NCI-H345 treated with DMSO at 0.1 percent for 48 hours (cell line): ENCODE measurements around the gene SPINT4.
"Not testable (repeated sequence)": the region's sequence is repeated elsewhere in the genome, so short reads cannot be mapped to it uniquely, and the experiment has no call there.

Experiments
- DNase-seq: peaks from one replicate; lab custom pipeline; 2025; ENCODE audit not compliant: unreplicated experiment; lab: John Stamatoyannopoulos, UW

SPINT4 gene

DNA sequence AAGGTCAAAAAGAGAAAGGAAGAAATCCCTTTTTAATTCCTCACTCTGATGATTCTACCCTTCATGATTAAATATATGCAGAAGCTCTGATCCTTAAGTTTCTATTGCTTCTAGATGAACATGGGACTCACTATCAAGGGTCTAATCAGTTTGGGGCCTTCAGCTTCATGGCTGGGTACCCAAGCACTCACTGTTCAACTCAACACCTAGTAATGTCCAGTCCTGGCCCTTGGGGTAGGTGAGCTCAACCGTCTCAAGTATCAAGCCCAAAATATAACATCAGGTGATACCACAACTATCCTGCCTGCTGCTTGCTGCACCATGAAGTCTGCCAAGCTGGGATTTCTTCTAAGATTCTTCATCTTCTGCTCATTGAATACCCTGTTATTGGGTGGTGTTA is at the start of gene SPINT4:
Gene SPINT4 (plus strand): TSS at position 301 of the 400 bp plus-strand sequence. CDS start 21 bp downstream, at position 322.
- DNase-seq = no peak

DNA sequence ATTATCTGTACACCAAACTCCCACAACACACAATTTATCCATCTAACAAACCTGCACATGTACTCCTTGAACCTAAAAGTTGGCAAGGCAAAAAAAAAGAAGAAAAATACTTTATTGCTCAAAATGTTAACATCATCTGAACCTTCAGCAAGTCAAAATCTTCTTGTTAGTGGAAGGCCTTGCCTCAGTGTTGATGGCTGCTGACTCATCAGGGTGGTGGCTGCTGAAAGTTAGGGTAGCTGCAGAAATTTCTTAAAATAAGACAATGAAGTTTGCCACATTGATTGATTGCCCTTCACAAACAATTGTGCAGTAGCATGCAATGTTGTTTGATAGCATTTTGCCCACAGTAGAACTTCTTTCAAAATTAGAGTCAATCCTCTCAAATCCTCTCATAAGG is 49.4 kb upstream of the SPINT4 start:
- no peak for DNase-seq

DNA sequence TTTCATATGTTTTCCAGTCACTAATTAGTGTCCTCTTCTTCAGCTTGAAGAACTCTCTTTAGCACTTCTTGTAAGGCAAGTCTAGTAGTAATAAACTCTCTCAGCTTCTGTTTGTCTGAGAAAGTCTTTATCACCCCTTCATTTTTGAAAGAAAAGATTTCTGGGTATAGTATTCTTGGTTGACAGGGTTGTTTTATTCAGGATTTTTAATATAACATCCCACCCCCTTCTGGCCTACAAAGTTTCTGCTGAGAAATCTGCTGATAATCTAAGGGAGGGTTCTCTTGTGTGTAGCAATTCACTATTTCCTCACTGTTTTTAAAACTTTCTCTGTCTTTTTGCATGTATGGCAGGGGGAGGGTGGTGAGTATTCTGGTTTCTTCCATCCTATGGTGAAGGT is 42.5 kb upstream of the SPINT4 start:
- no peak for DNase-seq

DNA sequence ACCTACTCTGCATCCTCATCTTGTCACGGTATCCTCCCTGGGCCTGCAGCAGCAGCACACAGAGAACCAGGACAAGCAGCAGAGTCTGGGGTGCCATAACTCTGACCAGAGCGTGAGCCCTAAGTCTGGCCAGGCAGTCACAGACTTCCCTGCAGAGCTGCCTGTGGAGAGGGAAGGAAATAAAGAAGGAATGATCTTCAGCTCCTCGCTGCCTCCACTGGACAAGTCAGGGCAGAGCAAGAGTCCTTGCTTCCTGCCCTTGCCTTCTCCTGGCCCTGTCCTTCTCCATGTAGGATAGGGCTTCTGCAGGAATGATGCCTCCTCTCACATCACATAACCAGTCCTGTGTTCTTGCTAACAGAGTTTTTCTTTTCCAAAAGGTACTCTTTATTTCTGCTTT is 36.3 kb upstream of the SPINT4 start:
- DNase-seq = no peak

DNA sequence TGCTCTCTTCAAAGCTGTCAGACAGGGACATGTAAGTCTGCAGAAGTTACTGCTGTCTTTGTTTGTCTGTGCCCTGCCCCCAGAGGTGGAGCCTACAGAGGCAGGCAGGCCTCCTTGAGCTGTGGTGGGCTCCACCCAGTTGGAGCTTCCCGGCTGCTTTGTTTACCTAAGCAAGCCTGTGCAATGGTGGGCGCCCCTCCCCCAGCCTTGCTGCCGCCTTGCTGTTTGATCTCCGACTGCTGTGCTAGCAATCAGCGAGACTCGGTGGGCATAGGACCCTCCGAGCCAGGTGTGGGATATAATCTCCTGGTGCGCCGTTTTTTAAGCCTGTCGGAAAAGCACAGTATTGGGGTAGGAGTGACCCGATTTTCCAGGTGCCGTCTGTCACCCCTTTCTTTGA is 28.8 kb upstream of the SPINT4 start:
- DNase-seq = not testable (repeated sequence)

DNA sequence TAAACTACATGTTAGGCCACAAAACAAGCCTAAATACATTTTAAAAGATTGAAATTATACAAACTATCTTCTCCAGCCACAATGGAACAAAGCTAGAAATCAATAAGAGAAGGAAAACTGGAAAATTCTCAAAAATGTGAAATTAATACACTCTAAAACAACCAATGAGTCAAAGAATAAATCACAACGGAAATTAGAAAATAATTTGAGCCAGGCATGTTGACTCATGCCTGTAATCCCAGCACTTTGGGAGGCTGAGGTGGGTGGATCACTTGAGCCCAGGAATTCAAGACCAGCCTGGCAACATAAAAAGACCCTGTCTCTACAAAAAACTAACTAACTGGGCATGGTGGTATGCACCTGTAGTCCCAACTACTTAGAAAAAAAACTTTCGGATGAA is 26.7 kb upstream of the SPINT4 start:
- DNase-seq = no peak

DNA sequence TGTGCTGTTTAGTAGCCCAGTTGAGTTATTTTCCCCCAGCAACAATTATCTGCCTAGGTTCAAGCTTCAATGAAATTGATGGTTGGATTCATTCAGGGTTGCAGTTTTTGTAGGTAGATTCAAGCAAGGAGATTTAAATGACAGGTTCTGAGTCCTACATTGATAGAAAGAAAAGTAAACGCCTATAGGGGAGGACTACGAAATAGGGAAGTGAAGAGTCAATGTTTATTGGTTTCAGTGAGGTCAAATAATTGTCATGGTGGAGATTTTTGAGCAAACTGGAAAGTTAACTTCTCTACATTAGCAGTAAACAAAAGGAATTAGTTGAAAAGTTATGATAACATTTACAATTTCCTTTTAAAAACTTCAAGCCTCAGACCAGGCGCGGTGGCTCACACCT is 21.0 kb upstream of the SPINT4 start:
- no peak for DNase-seq

DNA sequence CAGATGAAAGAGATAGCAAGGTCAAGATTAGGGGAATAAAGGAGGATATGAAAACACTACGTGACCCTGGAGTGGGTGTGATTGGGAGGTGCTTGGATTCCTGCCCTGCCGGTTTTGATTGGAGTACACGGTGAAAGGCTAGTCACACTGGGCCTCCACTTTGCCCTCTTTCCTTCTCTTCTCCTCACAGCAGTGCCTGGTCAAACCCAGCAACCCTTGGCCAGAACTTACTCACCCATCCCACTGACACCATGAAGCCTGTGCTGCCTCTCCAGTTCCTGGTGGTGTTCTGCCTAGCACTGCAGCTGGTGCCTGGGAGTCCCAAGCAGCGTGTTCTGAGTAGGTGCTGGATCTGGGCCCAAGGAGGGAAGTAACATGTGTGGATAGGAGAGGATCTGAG is 20.3 kb upstream of the SPINT4 start, which contains the start of gene WFDC13:
Gene WFDC13 (plus strand): TSS at position 166 of the 400 bp plus-strand sequence. CDS start 86 bp downstream, at position 252.
- DNase-seq = no peak

DNA sequence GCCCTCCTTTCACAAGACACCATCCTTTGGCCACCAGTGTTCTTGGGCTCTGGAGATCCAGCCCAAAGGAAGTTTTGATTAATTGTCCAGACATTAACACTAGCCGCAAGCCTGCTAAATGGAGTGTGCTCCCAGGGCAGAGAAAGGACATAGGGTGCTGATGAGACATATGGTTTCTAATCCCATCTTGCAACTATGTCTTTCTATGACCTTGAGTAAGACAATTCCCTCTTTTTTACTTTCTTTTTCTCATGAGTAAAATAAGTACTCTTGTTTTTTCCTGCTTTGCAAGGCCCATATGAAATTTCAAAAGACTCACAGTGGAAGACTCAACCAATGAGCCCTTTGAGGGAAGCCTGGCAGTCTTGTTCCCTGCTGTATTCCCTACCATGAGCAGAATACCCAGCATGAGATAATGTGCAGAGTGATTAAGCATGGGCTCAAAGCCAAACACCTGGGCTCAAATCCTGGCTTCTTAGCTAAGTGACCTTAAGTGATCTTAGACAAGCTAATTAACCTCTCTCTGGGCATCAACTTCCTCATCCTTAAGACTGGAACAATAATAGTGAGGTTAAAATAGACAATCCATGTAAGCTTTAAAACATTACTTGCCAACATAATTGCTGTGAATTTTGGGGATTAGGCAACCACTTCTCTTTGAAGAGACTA is 17.0 kb upstream of the SPINT4 start, which contains the start of gene WFDC10B:
Gene WFDC10B (minus strand): TSS at position 51 of the 669 bp plus-strand sequence. CDS start 19,027 bp downstream, outside the sequence.
- DNase-seq = no peak

DNA sequence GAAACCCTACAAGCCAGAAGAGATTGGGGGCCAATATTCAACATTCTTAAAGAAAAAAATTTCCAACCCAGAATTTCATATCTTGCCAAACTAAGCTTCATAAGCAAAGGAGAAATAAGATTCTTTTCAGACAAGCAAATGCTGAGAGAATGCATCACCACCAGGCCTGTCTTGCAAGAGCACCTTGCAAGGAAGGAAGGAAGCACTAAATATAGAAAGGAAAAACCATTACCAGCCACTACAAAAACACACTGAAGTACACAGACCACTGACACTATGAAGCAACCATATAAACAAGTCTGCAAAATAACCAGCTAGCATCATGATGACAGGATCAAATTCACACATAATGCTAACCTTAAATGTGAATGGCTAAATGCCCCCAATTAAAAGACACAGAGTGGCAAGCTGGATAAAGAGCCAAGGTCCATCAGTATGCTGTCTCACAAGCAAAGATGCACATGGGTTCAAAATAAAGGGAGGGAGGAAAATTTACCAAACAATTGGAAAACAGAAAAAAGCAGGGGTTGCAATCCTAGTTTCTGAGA is 5.9 kb upstream of the SPINT4 start:
- DNase-seq = not testable (repeated sequence)

DNA sequence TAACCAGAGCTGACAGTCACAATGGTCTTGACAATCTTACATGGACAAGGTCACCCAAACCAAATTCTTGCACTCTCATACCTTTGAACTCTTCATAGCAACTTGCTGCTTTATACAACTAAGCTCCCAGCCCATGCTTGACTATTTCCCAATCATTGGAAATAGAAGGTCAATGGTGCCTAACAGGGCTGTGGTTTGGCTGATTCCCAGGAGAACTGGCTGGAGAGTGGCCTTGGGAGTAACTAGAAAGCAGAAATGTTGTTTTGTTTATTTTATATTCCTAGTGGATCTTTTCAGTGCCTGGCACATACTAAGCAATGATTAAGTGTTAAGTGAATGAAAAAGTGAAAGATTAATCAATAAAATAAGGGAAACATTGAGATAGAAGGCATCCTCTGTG is 3.0 kb downstream of the SPINT4 start:
- DNase-seq = no peak

DNA sequence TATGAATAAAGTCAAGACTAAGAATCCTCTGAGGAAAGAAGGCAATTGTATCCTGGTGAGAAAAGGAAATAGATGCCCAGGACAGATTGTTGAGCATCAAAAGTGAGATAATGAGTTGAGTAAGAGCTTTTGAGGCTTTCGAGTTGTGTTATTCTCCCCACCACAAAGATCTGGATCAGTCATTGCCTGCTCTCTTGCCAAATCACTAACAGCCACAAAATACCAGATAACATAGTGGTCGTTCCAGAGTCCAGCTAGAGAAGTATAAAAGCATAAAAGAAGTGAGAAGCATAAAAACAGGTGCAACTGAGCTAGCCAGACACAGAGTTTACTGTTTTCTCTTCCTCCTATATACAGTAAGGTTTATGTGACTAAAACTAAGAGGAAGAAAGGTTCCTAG is 4.9 kb downstream of the SPINT4 start:
- no peak for DNase-seq

DNA sequence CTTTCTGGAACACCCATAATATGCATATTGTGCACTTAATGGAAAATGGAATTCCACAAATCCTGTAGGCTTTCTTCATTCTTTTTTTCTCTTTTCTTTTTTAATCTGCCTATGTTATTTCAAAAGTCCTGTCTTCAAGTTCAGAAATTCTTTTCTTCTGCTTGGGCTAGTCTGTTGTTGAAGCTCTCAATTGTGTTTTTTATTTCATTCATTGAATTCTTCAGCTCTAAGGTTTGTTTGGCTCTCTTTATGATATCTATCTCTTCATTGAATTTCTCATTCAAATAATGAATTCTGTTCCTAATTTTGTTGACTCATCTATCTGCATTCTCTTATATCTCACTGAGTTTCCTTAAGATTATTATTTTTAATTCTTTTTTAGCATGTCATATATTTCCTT is 10.1 kb downstream of the SPINT4 start:
- no peak for DNase-seq

DNA sequence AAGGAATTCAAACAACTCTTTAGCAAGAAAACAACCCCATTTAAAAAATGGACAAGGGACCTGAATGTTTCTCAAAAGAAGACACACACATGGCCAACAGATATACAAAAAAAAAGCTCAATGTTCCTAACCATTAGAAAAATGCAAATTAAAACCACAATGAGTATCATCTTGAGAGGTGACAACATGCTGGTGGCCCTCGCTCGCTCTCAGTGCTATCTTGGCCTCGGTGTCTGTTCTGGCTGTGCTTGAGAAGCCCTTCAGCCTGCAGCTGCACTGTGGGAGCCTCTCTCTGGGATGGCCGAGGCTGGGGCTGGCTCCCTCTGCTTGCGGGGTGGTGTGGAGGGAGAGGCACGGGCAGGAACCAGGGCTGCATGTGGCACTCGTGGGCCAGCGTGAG is 13.4 kb downstream of the SPINT4 start:
- DNase-seq = no peak

DNA sequence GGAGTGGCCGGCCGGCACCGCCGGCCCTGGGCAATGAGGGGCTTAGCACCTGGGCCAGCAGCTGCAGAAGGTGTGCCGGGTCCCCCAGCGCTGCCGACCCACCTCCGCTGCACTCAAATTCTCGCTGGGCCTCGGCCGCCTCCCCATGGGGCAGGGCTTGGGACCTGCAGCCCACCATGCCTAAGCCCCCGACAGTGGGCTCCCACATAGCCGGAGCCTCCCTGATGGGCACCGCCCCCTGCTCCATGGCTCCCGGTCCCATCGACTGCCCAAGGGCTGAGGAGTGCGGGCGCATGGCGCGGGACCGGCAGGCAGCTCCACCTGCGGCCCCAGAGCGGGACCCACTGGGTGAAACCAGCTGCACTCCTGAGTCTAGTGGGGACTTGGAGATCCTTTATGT is 13.8 kb downstream of the SPINT4 start:
- DNase-seq = no peak

DNA sequence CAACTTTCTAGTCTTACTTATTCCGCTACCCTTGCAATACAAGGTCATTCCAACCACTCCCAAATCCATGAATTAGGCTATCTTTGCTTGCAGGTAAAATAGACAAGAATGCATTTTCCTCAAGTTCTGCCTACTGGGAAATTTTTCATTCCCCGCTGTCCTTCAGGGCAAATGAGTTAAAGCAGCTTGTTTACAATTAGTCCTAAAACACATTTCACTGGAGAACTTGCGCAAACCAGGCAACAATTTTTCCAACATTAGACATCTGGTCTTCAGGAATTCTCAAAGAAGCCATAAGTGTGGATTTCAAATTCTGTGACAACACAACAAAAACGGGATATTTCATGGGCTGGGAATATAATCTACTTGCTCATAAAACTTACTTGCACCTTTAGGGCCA is 20.4 kb downstream of the SPINT4 start:
- no peak for DNase-seq

DNA sequence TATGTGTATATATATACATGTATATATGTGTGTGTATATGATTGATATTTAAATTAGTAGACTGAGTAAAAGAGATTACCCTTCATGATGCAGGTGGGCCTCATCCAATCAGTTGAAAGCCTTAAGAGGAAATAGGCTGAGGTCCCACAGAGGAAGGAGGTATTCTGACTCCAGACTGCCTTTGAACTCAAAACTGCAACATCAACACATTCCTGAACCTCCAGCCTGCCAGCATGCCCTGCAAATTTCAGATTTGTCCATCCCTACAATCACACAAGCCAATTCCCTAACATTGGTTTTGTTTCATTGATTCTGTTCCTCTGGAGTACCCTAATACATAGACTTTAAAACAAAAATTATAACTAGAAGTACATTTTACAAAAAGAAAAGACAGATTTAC is 22.9 kb downstream of the SPINT4 start:
- DNase-seq = no peak

DNA sequence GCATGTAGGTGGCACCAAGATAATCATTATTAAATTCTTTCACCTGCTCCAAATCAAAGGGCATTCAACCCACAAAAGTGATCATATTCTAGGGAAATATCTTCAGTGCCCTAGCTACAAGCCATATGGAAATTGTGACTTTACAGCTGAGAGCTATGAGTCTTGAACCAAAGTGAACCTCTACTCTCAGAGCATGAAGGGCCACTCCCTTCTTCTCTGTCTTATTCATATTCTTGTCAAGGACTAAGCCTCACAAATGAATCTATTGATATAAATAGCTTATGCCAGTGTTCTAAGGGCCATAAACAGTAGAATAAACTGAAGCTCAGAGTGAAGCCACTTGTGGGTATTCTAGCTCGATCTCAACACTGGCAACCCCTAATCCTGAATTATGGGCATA is 29.6 kb downstream of the SPINT4 start:
- DNase-seq = no peak

DNA sequence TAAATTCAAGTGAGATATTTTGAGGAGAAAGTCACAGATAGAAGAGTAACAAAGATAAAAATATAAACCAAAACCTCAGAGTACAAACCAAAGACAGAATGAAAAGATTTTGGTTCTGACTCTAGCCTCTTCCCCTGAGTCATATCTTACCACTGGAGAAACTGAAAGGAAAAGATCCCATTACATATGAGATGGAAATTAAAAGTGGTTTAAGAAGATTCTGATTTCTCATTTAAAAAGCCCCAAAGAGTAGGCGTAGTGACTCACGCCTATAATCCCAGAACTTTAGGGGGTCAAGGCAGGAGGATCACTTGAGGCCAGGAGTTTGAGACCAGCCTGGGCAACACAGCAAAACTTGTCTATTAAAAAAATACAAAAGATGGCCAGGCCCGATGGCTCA is 30.6 kb downstream of the SPINT4 start:
- no peak for DNase-seq

DNA sequence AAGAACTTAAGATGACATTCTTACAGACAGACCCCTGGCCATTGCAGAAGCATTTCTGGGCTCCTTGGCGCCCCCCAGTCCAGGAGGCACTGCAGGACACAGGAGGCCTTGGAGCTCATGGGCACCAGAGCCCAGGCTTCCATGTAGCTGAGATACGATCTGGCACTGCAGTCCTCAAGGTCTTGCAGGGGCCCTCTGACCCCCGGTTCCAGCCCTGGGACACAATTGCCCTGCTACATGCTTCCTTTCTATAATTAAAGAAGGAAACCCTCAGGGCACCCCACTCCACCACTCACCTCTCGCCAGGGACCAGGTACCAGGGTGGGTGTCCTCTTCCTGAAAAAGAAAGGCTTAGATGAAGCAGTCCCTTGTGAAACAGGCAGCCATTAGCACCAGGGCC is 35.9 kb downstream of the SPINT4 start:
- no peak for DNase-seq

DNA sequence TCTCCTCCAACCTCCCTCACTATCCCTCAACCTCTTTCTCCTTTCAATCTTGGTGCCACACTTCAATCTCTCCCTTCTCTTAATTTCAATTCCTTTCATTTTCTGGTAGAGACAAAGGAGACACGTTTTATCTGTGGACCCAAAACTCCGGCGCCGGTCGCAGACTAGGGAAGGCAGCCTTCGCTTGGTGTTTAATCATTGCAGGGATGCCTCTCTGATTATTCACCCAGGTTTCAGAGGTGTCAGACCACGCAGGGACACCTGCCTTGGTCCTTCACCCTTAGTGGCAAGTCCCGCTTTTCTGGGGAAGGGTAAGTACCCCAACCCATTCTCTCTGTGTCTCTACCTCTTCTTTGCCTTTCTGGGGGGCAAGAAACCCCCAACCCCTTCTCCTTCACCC is 37.8 kb downstream of the SPINT4 start:
- DNase-seq = not testable (repeated sequence)

DNA sequence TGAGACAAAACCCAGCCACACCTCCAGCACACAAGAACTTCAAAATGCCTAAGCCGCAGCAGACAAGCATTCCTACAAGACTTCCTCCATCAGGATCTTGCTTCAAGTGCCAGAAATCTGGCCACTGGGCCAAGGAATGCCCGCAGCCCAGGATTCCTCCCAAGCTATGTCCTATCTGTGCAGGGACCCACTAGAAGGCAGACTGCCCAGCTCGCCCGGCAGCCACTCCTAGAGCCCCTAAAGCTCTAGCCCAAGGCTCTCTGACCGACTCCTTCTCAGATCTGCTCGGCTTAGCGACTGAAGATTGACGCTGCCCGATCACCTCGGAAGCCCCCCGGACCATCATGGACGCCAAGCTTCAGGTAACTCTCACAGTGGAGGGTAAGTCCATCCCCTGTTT is 39.8 kb downstream of the SPINT4 start:
- DNase-seq = not testable (repeated sequence)
